ENCODE results near the gene NKAIN4.

The NKAIN4 gene

GRCh38 chr20:63254232-63254605 lies at the start of gene NKAIN4:
NKAIN4 (minus strand) TSS chr20:63254463; CDS start chr20:63254450, 13 bp downstream.
- no peak for DNase-seq

- no peak for DNase-seq
Measured at GRCh38 chr20:63303095-63303666, 48.9 kb upstream of the NKAIN4 start.

GRCh38 chr20:63301671-63302070 lies 47.4 kb upstream of the NKAIN4 start:
- DNase-seq: no peak

- no peak for DNase-seq
Measured at GRCh38 chr20:63298731-63299312, 44.6 kb upstream of the NKAIN4 start.

- no peak for DNase-seq
Measured at GRCh38 chr20:63297796-63298572, 43.7 kb upstream of the NKAIN4 start.

GRCh38 chr20:63297371-63297781 lies 43.1 kb upstream of the NKAIN4 start:
- no peak for DNase-seq

GRCh38 chr20:63296531-63297299 lies 42.5 kb upstream of the NKAIN4 start:
- no peak for DNase-seq

GRCh38 chr20:63295846-63296245 lies 41.6 kb upstream of the NKAIN4 start:
- no peak for DNase-seq

GRCh38 chr20:63295422-63295821 lies 41.2 kb upstream of the NKAIN4 start:
- DNase-seq: no peak

- DNase-seq: no peak
Measured at GRCh38 chr20:63295018-63295417, 40.8 kb upstream of the NKAIN4 start.

- no peak for DNase-seq
Measured at GRCh38 chr20:63294536-63294900, 40.3 kb upstream of the NKAIN4 start.

GRCh38 chr20:63293871-63294535 lies 39.7 kb upstream of the NKAIN4 start:
- DNase-seq: no peak

- DNase-seq: no peak
Measured at GRCh38 chr20:63293456-63293855, 39.2 kb upstream of the NKAIN4 start.

GRCh38 chr20:63292904-63293303 lies 38.6 kb upstream of the NKAIN4 start, which contains the start of gene COL20A1:
COL20A1 (plus strand) TSS chr20:63293186; CDS start chr20:63295108, 1,922 bp downstream.
- DNase-seq: no peak

GRCh38 chr20:63292292-63292701 lies 38.0 kb upstream of the NKAIN4 start:
- DNase-seq: no peak

- DNase-seq: no peak
Measured at GRCh38 chr20:63291811-63292210, 37.5 kb upstream of the NKAIN4 start.

- no peak for DNase-seq
Measured at GRCh38 chr20:63290677-63291472, 36.6 kb upstream of the NKAIN4 start.

- no peak for DNase-seq
Measured at GRCh38 chr20:63290136-63290676, 35.9 kb upstream of the NKAIN4 start.

GRCh38 chr20:63289311-63290135 lies 35.3 kb upstream of the NKAIN4 start:
- no peak for DNase-seq

- DNase-seq: no peak
Measured at GRCh38 chr20:63288581-63289251, 34.5 kb upstream of the NKAIN4 start.

Data from GF-D8 (cell line).